Fibroblast of lung (primary cell): ENCODE results near the gene PIK3R6. TPM values are rescaled to one million over a fixed set of nuclear protein-coding genes. Genes with fewer than 3 reads are reported as not detected.
A peak's percentile ranks its signal among the peaks of the same experiment; 100 is the strongest.

Experiments
- DNase-seq, 2 donors: peaks; one replicate each; pipeline versions ENCODE4 v3.0.0 to v3.0.0-alpha.2; 2010; ENCODE audit warnings: low read depth in 2 of 2
- H2AFZ ChIP-seq: 2 replicates; pipeline ENCODE4 v1.5.1; 2012; ENCODE audit warnings: low read length, control low read depth, inconsistent platforms
- H3K27ac ChIP-seq: 2 replicates; pipeline ENCODE4 v1.5.1; 2011; ENCODE audit warnings: low read length, control low read depth; ENCODE audit not compliant: insufficient read depth
- H3K27me3 ChIP-seq: 2 replicates; pipeline ENCODE4 v1.5.1; 2011; ENCODE audit warnings: mild to moderate bottlenecking, low read length; ENCODE audit not compliant: control insufficient read depth, insufficient read depth
- H3K36me3 ChIP-seq: 2 replicates; pipeline ENCODE4 v1.5.1; 2011; ENCODE audit warnings: low read length; ENCODE audit not compliant: control insufficient read depth, insufficient read depth
- H3K4me1 ChIP-seq: 2 replicates; pipeline ENCODE4 v1.5.1; 2011; ENCODE audit warnings: low read length; ENCODE audit not compliant: control insufficient read depth, insufficient read depth; ENCODE audit errors: extremely low read depth
- H3K4me2 ChIP-seq: 2 replicates; pipeline ENCODE4 v1.5.1; 2011; ENCODE audit warnings: low read length, control low read depth; ENCODE audit not compliant: insufficient read depth; ENCODE audit errors: extremely low read depth
- H3K4me3 ChIP-seq, 4 experiments: fragments of 200-600 bp in 1 of 4; sonication (generic) in 1 of 4; replicated peaks in 1 of 4; 2 replicates each; pipeline ENCODE4 v1.5.1; 2011 to 2016; ENCODE audit warnings: low read length in 4 of 4, low read depth in 3 of 4, mild to moderate bottlenecking in 3 of 4, control low read depth in 2 of 4, inconsistent platforms in 1 of 4, mixed read lengths in 1 of 4; ENCODE audit not compliant: insufficient read depth in 1 of 4; ENCODE audit errors: control extremely low read depth in 1 of 4
- H3K79me2 ChIP-seq: 2 replicates; pipeline ENCODE4 v1.5.1; 2012; ENCODE audit warnings: mild to moderate bottlenecking, low read length, inconsistent platforms; ENCODE audit not compliant: control insufficient read depth, insufficient read depth
- H3K9ac ChIP-seq: 2 replicates; pipeline ENCODE4 v1.5.1; 2011; ENCODE audit warnings: mild to moderate bottlenecking, low read length, control low read depth; ENCODE audit not compliant: insufficient read depth
- H3K9me3 ChIP-seq: 2 replicates; pipeline ENCODE4 v1.5.1; 2012; ENCODE audit warnings: low read depth, low read length; ENCODE audit not compliant: control insufficient read depth, insufficient read depth
- H4K20me1 ChIP-seq: 2 replicates; pipeline ENCODE4 v1.5.1; 2011; ENCODE audit warnings: low read length; ENCODE audit not compliant: control insufficient read depth, insufficient read depth; ENCODE audit errors: extremely low read depth
- CTCF ChIP-seq, 2 donors: IDR thresholded peaks in 1 of 2; conservative IDR thresholded peaks in 1 of 2; 1 replicate in 1 of 2; 2 replicates in 1 of 2; pipeline ENCODE4 v1.5.1; 2011 to 2012; ENCODE audit warnings: low read length in 2 of 2, control low read depth in 1 of 2, inconsistent platforms in 1 of 2, low read depth in 1 of 2, mild to moderate bottlenecking in 1 of 2
- EZH2 ChIP-seq: IDR thresholded peaks from 2 replicates; pipeline ENCODE4 v1.5.1; 2012; ENCODE audit warnings: low read length, control low read depth, mild to moderate bottlenecking; ENCODE audit errors: missing control alignments
- polyA plus RNA-seq, 2 donors: library from polyadenylated mRNA; depleted of rRNA in 1 of 2; stranded (reverse) in 1 of 2; unstranded in 1 of 2; fragments of >200 nt; gene quantifications; 2 replicates each; pipeline ENCODE4 v1.2.1, GENCODE V29; 2011 to 2012; ENCODE audit warnings: missing spikeins in 1 of 2
- total RNA-seq: library from RNA; depleted of rRNA; stranded (reverse); fragments of >200 nt; gene quantifications from 2 replicates; pipeline ENCODE4 v1.2.1, GENCODE V29; 2014

Gene PIK3R6
- total and polyA plus RNA-seq, 2 donors (not counting 1 experiment from before 2014, with no cell fraction given), result 0.02 TPM; not detected in 1

DNA sequence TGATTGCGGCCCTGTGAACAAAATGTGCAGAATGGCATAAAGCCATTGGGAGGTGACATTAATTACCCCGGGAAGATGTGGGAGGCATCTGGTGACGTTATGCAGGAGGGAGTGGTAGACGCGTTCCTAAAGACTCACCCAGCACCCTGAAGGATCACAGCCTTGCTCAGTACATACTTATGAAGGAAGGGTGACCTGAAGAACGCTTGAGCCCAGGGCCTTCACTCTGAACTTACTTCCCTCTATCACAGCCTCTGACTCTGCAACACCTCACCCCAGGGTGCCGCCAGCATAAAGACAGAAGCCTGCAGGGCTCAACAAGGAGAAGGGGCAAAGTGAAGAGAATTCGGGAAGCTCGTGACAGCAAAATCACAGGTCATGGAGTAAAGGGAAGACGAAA is 77.7 kb downstream of the PIK3R6 start:
- Histone ChIP-seq H3K27me3 (no peaks in the 10 kb centered on the region), H3K4me2 (no peak overlapping the region), H3K79me2 (no peaks in the 10 kb centered on the region), H3K4me3 (no peak overlapping the region), H2AFZ (no peak overlapping the region), H3K4me1 (no peaks in the 10 kb centered on the region), H3K36me3 (no peaks in the 10 kb centered on the region), H4K20me1 (no peaks in the 10 kb centered on the region), H3K27ac (no peak overlapping the region), H3K9ac (no peak overlapping the region), H3K9me3 (no peaks in the 10 kb centered on the region)
- TF ChIP-seq CTCF (conservative IDR thresholded peaks at IDR 0.05 in 1 of 2, IDR thresholded peaks at IDR 0.05 in 1 of 2; ENCODE audit: low read depth in 1 of 2, low read length in 2 of 2) (no peak), EZH2 (no peak)
- DNase-seq, result no peak

DNA sequence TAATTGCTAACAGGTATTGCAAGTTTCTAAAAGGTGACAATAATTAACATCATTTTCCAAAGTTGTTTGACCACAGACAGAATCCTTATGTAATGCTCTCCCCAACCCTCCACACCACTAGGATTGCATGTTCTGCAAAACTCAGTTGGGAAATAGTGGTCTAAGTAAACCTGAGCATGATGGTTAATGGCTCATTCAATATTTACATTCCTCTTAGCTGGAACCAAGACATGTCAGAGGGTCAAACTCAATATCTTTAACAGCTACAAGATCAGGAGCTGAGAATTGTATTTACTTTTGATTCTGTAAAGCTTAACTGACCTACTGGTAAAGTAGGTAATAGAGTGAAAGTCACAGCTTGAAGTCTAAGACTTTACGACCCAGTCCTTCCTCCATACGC is 78.5 kb downstream of the PIK3R6 start:
- no peak for TF ChIP-seq CTCF (conservative IDR thresholded peaks at IDR 0.05 in 1 of 2, IDR thresholded peaks at IDR 0.05 in 1 of 2; ENCODE audit: low read depth in 1 of 2, low read length in 2 of 2)
- no peak overlapping the region for H2AFZ ChIP-seq
- no peaks in the 10 kb centered on the region for H3K9me3 ChIP-seq
- no peak overlapping the region for H3K4me3 ChIP-seq
- H3K4me1 ChIP-seq, result no peaks in the 10 kb centered on the region
- no peak for DNase-seq
- no peaks in the 10 kb centered on the region for H4K20me1 ChIP-seq
- H3K9ac ChIP-seq, result no peak overlapping the region
- no peak overlapping the region for H3K27ac ChIP-seq
- H3K36me3 ChIP-seq, result no peaks in the 10 kb centered on the region
- no peak overlapping the region for H3K4me2 ChIP-seq
- H3K27me3 ChIP-seq, result no peaks in the 10 kb centered on the region
- no peaks in the 10 kb centered on the region for H3K79me2 ChIP-seq

DNA sequence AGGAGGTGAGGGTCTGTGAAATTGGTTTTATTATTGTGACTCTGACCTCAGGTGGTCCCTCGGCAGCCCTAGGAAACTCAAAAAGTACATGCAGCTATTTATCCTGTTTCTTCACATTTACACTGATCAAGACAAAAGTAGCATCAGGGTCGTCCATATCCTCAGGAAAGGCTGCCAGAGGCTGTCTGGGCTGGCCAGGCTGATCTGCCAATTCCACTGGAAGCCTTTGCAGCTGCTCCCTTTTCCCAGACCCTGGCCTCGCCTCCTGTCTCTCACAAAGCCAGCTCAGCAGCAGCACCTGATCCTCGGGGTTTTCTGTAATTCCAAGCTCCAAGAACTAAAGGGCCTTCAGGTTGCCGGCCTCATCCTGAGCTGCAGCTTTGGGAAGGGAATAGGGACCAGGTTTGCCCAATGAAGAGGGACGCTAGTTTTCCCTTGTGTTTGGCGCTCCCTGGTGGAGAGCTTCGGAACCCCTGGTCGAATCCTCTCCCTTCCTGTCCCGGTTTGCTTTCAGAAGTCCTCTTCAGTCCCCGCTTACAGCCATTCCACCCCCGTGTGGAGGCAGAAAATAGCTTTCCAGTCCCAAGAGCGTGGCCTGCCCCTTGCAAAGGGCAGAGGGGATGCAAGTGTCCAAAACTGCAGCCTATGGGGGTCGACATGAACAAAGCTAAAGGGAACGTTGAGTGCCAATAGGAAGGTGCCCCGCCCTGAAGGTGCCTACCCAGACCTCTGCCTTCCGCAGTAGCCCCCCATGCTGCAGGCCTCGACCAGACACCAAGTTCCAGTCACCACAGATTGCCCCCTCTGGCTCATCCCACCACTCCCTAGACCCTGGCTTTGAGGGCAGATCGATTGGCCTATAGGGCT is 81.7 kb downstream of the PIK3R6 start:
- Histone ChIP-seq H3K4me3 (no peak overlapping the region), H4K20me1 (no peaks in the 10 kb centered on the region), H2AFZ (no peak overlapping the region), H3K27me3 (no peaks in the 10 kb centered on the region), H3K36me3 (no peaks in the 10 kb centered on the region), H3K9ac (no peak overlapping the region), H3K79me2 (no peaks in the 10 kb centered on the region), H3K9me3 (no peaks in the 10 kb centered on the region), H3K27ac (no peak overlapping the region), H3K4me2 (no peak overlapping the region), H3K4me1 (no peaks in the 10 kb centered on the region)
- TF ChIP-seq CTCF (conservative IDR thresholded peaks at IDR 0.05 in 1 of 2, IDR thresholded peaks at IDR 0.05 in 1 of 2; ENCODE audit: low read depth in 1 of 2, low read length in 2 of 2), result peak; percentile 89 to 97
- no peak for TF ChIP-seq EZH2
- DNase-seq, result peak; percentile 41 to 64
